ENCODE data around the gene PGM2.
"Not testable (repeated sequence)": the region's sequence is repeated elsewhere in the genome, so short reads cannot be mapped to it uniquely, and the experiment has no call there.

PGM2 gene

DNA sequence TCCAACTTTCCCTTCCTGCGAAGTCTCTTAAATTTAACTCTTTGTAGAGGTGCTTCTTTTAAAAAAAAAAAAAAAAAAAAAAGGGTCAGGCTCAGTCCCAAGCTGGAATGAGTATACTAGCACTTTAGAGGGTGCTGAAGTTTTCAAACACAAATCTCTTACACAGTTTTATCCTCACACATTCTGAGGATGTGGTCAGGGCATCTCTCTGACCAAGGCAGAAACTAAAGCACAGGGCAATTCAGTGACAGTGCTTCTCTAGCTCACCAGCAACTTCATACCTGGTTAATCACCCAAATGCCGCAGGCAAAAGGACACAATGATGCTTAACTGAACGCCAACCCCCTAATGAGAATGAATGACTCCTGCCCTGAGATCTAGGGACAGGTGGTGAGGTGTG lies 9.8 kb upstream of the PGM2 start:
- TF ChIP-seq, protein P1, sequence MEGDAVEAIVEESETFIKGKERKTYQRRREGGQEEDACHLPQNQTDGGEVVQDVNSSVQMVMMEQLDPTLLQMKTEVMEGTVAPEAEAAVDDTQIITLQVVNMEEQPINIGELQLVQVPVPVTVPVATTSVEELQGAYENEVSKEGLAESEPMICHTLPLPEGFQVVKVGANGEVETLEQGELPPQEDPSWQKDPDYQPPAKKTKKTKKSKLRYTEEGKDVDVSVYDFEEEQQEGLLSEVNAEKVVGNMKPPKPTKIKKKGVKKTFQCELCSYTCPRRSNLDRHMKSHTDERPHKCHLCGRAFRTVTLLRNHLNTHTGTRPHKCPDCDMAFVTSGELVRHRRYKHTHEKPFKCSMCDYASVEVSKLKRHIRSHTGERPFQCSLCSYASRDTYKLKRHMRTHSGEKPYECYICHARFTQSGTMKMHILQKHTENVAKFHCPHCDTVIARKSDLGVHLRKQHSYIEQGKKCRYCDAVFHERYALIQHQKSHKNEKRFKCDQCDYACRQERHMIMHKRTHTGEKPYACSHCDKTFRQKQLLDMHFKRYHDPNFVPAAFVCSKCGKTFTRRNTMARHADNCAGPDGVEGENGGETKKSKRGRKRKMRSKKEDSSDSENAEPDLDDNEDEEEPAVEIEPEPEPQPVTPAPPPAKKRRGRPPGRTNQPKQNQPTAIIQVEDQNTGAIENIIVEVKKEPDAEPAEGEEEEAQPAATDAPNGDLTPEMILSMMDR (IDR thresholded peaks at IDR 0.05) = no peak
- Histone ChIP-seq H3K9me3 (no peaks in the 10 kb centered on the region), H3K4me1 (ENCODE audit: control insufficient read depth in 1 of 2, insufficient read depth in 1 of 2, low read depth in 1 of 2, low read length in 1 of 2) (peaks cover 19 to 21% of the 10 kb centered on the region in 2 experiments), H3K27ac (peak overlapping the region; percentile 72), H3K27me3 (no peaks in the 10 kb centered on the region), H3K36me3 (no peaks in the 10 kb centered on the region), H3K4me3 (ENCODE audit: low read depth in 1 of 2, low read length in 1 of 2) (no peak overlapping the region)

DNA sequence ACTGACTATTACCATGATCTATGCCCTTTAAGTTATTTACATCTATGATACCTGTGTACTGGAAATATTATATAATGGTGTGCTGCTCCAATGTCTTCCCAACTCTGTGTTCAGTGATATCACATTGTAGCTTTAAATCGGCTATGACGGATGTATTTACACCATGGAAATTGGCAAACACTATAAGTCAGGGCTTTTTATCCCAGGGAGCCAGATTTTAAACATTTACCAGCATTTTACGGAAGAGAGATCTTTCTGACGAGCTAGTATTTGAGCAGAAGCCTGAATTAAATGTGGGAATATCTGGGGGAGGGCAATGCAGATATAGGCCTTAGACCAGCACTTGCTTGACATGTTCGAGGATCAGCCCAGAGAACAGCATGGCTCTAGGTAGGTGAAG lies 7.7 kb upstream of the PGM2 start:
- H3K27me3 ChIP-seq = no peaks in the 10 kb centered on the region
- peaks cover 19 to 21% of the 10 kb centered on the region in 2 experiments for H3K4me1 ChIP-seq (ENCODE audit: control insufficient read depth in 1 of 2, insufficient read depth in 1 of 2, low read depth in 1 of 2, low read length in 1 of 2)
- H3K36me3 ChIP-seq = no peaks in the 10 kb centered on the region
- H3K9me3 ChIP-seq = no peaks in the 10 kb centered on the region
- no peak overlapping the region for H3K27ac ChIP-seq
- TF ChIP-seq, protein P1 (IDR thresholded peaks at IDR 0.05) = no peak
- H3K4me3 ChIP-seq (ENCODE audit: low read depth in 1 of 2, low read length in 1 of 2) = no peak overlapping the region

DNA sequence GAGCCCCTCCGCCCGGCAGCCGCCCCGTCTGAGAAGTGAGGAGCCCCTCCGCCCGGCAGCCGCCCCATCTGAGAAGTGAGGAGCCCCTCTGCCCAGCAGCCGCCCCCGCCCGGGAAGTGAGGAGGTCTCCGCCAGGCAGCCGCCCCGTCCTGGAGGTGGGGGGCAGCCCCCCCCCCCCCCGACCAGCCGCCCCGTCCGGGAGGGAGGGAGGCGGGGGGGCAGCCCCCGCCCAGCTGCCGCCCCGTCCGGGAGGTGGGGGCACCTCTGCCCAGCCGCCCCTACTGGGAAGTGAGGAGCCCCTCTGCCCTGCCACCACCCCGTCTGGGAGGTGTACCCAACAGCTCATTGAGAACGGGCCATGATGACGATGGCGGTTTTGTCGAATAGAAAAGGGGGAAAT lies 6.0 kb upstream of the PGM2 start:
- H3K36me3 ChIP-seq; H3K4me3 ChIP-seq (ENCODE audit: low read depth in 1 of 2, low read length in 1 of 2); H3K9me3 ChIP-seq; H3K27me3 ChIP-seq; H3K27ac ChIP-seq: not testable (repeated sequence)
- H3K4me1 ChIP-seq (ENCODE audit: control insufficient read depth in 1 of 2, insufficient read depth in 1 of 2, low read depth in 1 of 2, low read length in 1 of 2) = peaks cover 20 to 21% of the 10 kb centered on the region in 2 experiments

DNA sequence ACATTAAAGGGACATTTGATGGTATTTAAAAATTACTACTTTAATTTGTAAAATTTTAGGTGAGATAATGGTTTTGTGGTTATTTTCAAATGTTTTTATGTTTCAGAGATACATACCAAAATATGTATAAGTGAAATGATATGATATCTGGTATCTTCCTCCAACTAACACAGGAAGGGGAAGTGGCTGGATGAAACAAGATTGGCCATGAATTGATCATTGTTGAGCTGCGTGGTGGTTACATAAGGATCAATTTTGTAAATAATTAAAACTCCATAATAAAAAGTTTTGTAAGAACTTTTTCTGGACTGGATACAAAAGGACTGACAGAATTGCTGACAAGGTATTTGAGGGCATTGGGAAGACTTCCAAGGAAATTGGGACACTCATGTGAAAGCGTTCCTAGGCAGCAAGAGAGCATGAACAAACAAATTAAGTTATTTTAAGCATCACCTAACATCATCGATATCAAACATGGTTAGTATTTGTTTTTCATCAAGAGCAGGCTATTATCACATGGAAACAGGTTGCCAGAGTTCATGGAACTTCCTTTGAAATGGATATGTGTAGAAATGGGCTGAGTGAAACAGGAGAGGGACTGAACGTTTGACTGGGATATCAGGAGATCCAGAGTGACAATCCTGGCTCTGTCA lies 4.4 kb upstream of the PGM2 start:
- H3K27me3 ChIP-seq = no peaks in the 10 kb centered on the region
- no peak overlapping the region for H3K27ac ChIP-seq
- TF ChIP-seq, protein P1 (IDR thresholded peaks at IDR 0.05) = no peak
- no peaks in the 10 kb centered on the region for H3K9me3 ChIP-seq
- H3K4me3 ChIP-seq (ENCODE audit: low read depth in 1 of 2, low read length in 1 of 2) = no peak overlapping the region
- peaks cover 9 to 12% of the 10 kb centered on the region in 2 experiments for H3K4me1 ChIP-seq (ENCODE audit: control insufficient read depth in 1 of 2, insufficient read depth in 1 of 2, low read depth in 1 of 2, low read length in 1 of 2)
- no peaks in the 10 kb centered on the region for H3K36me3 ChIP-seq

DNA sequence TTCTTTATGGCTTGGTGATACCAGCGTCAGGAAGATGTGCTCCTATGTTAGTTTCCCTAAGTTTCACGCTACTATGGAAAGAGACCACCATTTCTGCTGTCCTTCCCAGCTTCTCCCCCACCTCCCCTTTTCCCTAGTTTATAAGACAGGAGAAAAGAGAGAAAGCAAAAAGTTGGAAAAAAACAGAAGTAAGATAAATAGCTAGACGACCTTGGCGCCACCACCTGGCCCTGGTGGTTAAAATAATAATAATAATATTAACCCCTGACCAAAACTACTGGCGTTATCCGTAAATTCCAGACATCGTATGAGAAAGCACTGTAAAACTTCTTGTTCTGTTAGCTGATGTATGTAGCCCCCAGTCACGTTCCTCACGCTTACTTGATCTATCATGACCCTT lies 985 bp upstream of the PGM2 start:
- peaks cover 39 to 42% of the 10 kb centered on the region in 2 experiments for H3K4me1 ChIP-seq (ENCODE audit: control insufficient read depth in 1 of 2, insufficient read depth in 1 of 2, low read depth in 1 of 2, low read length in 1 of 2)
- not testable (repeated sequence) for H3K36me3 ChIP-seq, H3K27me3 ChIP-seq, H3K9me3 ChIP-seq
- H3K27ac ChIP-seq = peak overlapping the region; percentile 84
- peak overlapping the region; percentile 84 to 93 for H3K4me3 ChIP-seq (ENCODE audit: low read depth in 1 of 2, low read length in 1 of 2)

DNA sequence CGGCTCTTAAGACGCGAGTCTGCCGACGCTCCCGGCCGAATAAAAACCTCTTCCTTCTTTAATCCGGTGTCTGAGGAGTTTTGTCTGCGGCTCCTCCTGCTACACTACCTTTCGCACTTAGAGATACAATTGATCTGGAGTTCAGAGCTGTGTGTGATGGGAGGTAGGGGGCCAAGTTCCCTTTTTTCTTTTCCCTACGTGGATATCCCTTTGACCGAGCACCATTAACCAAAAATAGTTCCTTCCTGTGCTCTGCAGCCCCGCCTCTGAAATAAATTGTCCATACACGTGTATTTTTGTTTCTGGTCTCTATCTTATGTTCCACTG lies 555 bp upstream of the PGM2 start:
- Histone ChIP-seq H3K36me3 (peaks cover 12% of the 10 kb centered on the region), H3K27me3 (no peaks in the 10 kb centered on the region), H3K27ac (peak overlapping the region; percentile 84), H3K9me3 (no peaks in the 10 kb centered on the region), H3K4me1 (ENCODE audit: control insufficient read depth in 1 of 2, insufficient read depth in 1 of 2, low read depth in 1 of 2, low read length in 1 of 2) (peaks cover 39 to 44% of the 10 kb centered on the region in 2 experiments), H3K4me3 (ENCODE audit: low read depth in 1 of 2, low read length in 1 of 2) (peak overlapping the region; percentile 84 to 93)
- TF ChIP-seq, protein P1 (IDR thresholded peaks at IDR 0.05) = no peak
